Testis (tissue), 2 donors: ENCODE measurements around the gene MAGEB3.

Source experiments
- CTCF ChIP-seq, 3 experiments: fragments of 450-650 bp in 2 of 3; fragments of 200-600 bp in 1 of 3; sonication (generic) in 1 of 3; IDR thresholded peaks; one replicate each; pipeline ENCODE4 v1.5.1; 2016 to 2019; ENCODE audit warnings: antibody characterized with exemption in 3 of 3, mild to moderate bottlenecking in 2 of 3, moderate library complexity in 1 of 3
- POLR2A ChIP-seq: fragments of 450-650 bp; IDR thresholded peaks from one replicate; pipeline ENCODE4 v1.6.1; 2017; ENCODE audit warnings: antibody characterized with exemption, mild to moderate bottlenecking, moderate library complexity

GRCh38 chrX:30259927-30260326 is 29.5 kb downstream of the MAGEB3 start:
- TF ChIP-seq CTCF (IDR thresholded peaks at IDR 0.05) (no peak), POLR2A (no peak)
